Osteocyte (in vitro differentiated cells): Measurements from ENCODE around the gene TSSC4. TPM values are rescaled to one million over a fixed set of nuclear protein-coding genes. Genes with fewer than 3 reads are reported as not detected.

ENCODE experiments used
- DNase-seq: peaks from one replicate; pipeline ENCODE4 v3.0.0; 2021; ENCODE audit warnings: mixed read lengths; ENCODE audit not compliant: unreplicated experiment; ENCODE audit errors: extremely low spot score
- H3K27ac Mint-ChIP-seq: one replicate; pipeline ENCODE4 v1.8.0; 2021; ENCODE audit warnings: mild to moderate bottlenecking, mixed read lengths; ENCODE audit not compliant: unreplicated experiment
- H3K27me3 Mint-ChIP-seq: one replicate; pipeline ENCODE4 v1.8.0; 2021; ENCODE audit warnings: mixed read lengths; ENCODE audit not compliant: unreplicated experiment
- H3K36me3 Mint-ChIP-seq: one replicate; pipeline ENCODE4 v1.8.0; 2021; ENCODE audit warnings: mixed read lengths; ENCODE audit not compliant: unreplicated experiment
- H3K4me1 Mint-ChIP-seq: one replicate; pipeline ENCODE4 v1.8.0; 2021; ENCODE audit warnings: mixed read lengths; ENCODE audit not compliant: unreplicated experiment
- H3K4me3 Mint-ChIP-seq: one replicate; pipeline ENCODE4 v1.8.0; 2021; ENCODE audit warnings: mild to moderate bottlenecking, moderate library complexity, mixed read lengths; ENCODE audit not compliant: unreplicated experiment
- H3K9me3 Mint-ChIP-seq: one replicate; pipeline ENCODE4 v1.8.0; 2021; ENCODE audit warnings: mixed read lengths; ENCODE audit not compliant: unreplicated experiment
- total RNA-seq: library from RNA; stranded (reverse); gene quantifications from 2 replicates; pipeline ENCODE4 v1.2.1, GENCODE V29; 2021
- TF ChIP-seq, protein P1 (sequence below): fragments of 200-600 bp; sonication (generic); IDR thresholded peaks from 2 replicates; pipeline ENCODE4 v1.5.0; 2021; ENCODE audit warnings: antibody characterized with exemption, mild to moderate bottlenecking, moderate library complexity

The TSSC4 gene
- total RNA-seq, 1 donor from 2014 or later = 50.6 TPM

DNA sequence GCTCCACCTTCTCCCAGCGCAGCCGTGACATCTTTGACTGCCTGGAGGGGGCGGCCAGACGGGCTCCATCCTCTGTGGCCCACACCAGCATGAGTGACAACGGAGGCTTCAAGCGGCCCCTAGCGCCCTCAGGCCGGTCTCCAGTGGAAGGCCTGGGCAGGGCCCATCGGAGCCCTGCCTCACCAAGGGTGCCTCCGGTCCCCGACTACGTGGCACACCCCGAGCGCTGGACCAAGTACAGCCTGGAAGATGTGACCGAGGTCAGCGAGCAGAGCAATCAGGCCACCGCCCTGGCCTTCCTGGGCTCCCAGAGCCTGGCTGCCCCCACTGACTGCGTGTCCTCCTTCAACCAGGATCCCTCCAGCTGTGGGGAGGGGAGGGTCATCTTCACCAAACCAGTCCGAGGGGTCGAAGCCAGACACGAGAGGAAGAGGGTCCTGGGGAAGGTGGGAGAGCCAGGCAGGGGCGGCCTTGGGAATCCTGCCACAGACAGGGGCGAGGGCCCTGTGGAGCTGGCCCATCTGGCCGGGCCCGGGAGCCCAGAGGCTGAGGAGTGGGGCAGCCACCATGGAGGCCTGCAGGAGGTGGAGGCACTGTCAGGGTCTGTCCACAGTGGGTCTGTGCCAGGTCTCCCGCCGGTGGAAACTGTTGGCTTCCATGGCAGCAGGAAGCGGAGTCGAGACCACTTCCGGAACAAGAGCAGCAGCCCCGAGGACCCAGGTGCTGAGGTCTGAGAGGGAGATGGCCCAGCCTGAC lies 2.5 kb downstream of the TSSC4 start:
- H3K4me1 Mint-ChIP-seq = peaks cover 21% of the 10 kb centered on the region
- no peaks in the 10 kb centered on the region for H3K27me3 Mint-ChIP-seq
- no peaks in the 10 kb centered on the region for H3K9me3 Mint-ChIP-seq
- H3K36me3 Mint-ChIP-seq = no peaks in the 10 kb centered on the region
- no peak overlapping the region for H3K27ac Mint-ChIP-seq
- DNase-seq = no peak
- TF ChIP-seq, protein P1, sequence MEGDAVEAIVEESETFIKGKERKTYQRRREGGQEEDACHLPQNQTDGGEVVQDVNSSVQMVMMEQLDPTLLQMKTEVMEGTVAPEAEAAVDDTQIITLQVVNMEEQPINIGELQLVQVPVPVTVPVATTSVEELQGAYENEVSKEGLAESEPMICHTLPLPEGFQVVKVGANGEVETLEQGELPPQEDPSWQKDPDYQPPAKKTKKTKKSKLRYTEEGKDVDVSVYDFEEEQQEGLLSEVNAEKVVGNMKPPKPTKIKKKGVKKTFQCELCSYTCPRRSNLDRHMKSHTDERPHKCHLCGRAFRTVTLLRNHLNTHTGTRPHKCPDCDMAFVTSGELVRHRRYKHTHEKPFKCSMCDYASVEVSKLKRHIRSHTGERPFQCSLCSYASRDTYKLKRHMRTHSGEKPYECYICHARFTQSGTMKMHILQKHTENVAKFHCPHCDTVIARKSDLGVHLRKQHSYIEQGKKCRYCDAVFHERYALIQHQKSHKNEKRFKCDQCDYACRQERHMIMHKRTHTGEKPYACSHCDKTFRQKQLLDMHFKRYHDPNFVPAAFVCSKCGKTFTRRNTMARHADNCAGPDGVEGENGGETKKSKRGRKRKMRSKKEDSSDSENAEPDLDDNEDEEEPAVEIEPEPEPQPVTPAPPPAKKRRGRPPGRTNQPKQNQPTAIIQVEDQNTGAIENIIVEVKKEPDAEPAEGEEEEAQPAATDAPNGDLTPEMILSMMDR = no peak
- no peak overlapping the region for H3K4me3 Mint-ChIP-seq

DNA sequence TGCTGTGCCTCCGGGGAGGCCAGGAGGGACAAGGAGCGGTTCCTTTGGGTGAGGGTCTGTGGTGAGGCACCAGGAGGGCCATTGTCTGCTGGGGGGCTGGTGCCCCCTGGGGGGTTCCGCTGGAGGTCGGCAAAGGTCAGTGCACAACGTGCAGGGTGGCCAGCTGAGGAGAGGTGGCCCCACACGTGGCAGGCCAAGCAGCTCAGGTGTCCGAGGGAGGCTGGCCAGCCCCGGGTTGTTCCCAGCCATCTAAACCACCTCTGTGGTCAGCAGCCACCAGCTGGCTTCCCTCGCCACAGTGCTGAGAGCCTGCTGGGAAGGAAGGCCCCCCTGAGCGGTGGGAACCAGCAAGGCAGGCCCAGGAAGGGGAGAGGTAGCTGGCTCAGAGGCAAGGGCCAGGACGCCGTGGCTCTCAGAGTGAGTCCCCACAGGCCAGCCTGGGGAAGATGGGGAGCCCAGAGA lies 4.2 kb downstream of the TSSC4 start:
- Mint-ChIP-seq H3K4me3 (no peak overlapping the region), H3K27me3 (no peaks in the 10 kb centered on the region), H3K27ac (no peak overlapping the region), H3K9me3 (no peaks in the 10 kb centered on the region), H3K36me3 (no peaks in the 10 kb centered on the region), H3K4me1 (peaks cover 13% of the 10 kb centered on the region)
- TF ChIP-seq, protein P1 = no peak
- no peak for DNase-seq

DNA sequence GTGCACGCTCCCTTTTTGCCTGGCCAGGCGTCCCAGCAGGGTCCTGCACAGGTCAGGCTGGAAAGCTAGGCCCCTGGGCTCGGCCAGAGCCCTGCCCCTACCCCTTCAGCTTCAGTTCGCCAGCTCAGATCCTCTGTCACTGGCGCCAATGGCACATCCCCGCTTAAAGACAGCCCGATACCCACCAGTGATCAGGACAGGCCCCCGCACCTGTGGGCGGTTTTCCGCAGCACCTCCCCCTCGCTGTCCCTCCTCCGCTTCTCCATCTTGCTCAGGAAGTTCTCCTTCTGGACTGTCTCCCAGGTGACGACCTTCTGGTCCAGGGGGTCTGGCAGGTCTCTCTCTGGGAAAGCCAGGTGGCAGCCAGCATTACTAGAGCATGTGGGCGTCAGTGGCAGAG lies 5.9 kb downstream of the TSSC4 start:
- Mint-ChIP-seq H3K9me3 (no peaks in the 10 kb centered on the region), H3K36me3 (no peaks in the 10 kb centered on the region), H3K27ac (no peak overlapping the region), H3K27me3 (no peaks in the 10 kb centered on the region), H3K4me3 (no peak overlapping the region), H3K4me1 (peaks cover 11% of the 10 kb centered on the region)
- DNase-seq = no peak
- TF ChIP-seq, protein P1 = no peak

DNA sequence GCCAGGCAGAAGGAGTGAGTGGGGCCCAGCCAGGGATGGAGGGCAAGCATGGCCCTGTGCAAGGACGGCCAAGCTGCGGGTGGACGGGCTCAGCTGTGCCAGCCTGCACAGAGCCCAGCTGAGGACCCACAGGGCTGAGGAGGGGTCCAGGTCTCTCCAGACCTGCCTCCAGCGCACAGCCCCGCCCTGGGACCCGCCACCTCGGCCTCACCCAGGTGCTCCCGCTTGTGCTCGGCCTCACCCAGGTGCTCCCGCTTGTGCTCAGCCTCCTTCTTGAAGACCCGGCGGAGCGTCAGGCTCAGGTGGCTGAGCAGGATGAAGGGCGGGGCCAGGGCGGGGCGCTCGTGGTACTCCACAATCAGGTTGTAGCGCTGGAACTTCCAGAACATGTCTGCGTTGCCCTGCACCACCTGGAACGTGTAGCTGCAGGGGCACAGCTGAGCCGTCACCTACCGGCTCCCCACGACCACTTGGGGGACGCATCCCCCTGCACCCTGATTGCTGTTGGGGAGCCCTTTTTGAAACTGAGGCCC lies 6.4 kb downstream of the TSSC4 start:
- Mint-ChIP-seq H3K27me3 (no peaks in the 10 kb centered on the region), H3K27ac (no peak overlapping the region), H3K4me3 (no peak overlapping the region), H3K4me1 (peaks cover 7% of the 10 kb centered on the region), H3K9me3 (no peaks in the 10 kb centered on the region), H3K36me3 (no peaks in the 10 kb centered on the region)
- TF ChIP-seq, protein P1 = no peak
- DNase-seq = no peak

DNA sequence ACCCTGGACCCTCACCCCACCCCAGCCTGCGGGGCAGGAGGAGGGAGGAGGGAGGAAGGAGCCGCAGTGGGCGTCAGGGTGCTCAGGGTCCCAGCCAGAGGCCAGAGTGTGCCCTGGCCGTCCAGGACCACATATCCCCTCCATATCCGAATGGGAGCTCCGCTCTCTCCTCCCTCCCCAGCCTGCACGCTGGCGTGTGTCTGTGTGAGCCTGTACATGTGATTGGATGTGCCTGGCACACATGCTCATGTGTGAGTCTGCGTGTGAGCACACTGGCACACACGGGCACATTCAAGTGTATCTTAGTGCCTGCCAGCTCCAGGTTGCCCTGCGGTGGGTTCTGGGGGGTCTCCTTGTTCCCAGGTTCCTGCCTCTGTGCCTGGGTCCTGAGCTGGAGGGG lies 8.1 kb downstream of the TSSC4 start:
- DNase-seq = no peak
- H3K36me3 Mint-ChIP-seq = no peaks in the 10 kb centered on the region
- H3K9me3 Mint-ChIP-seq = no peaks in the 10 kb centered on the region
- no peak overlapping the region for H3K4me3 Mint-ChIP-seq
- no peaks in the 10 kb centered on the region for H3K4me1 Mint-ChIP-seq
- no peak overlapping the region for H3K27ac Mint-ChIP-seq
- no peaks in the 10 kb centered on the region for H3K27me3 Mint-ChIP-seq
- TF ChIP-seq, protein P1 = no peak
